ENCODE results near the gene ADGRL3. TPM values are rescaled to one million over a fixed set of nuclear protein-coding genes. Genes with fewer than 3 reads are reported as not detected.

The ADGRL3 gene
- total RNA-seq, 4 donors from 2014 or later, result 6.5 to 19.0 (median 14.0) TPM

- Histone ChIP-seq H3K4me3 (no peak overlapping the region), H3K4me1 (no peaks in the 10 kb centered on the region), H3K9me3 (no peaks in the 10 kb centered on the region), H3K36me3 (no peaks in the 10 kb centered on the region), H3K27me3 (no peaks in the 10 kb centered on the region), H3K27ac (no peak overlapping the region)
- no peak for TF ChIP-seq EP300 (IDR thresholded peaks at IDR 0.05)
- no peak for TF ChIP-seq POLR2AphosphoS5 (IDR thresholded peaks at IDR 0.05)
- TF ChIP-seq POLR2A (IDR thresholded peaks at IDR 0.05), result no peak
- no peak for TF ChIP-seq CTCF (IDR thresholded peaks at IDR 0.05)
- no peak for DNase-seq (ENCODE audit: low spot score in 2 of 2)
- 78% methylated on average over 5 of the region's 5 CpGs for WGBS
Observed at GRCh38 chr4:61580721-61581377, 380.7 kb downstream of the ADGRL3 start.

DNA sequence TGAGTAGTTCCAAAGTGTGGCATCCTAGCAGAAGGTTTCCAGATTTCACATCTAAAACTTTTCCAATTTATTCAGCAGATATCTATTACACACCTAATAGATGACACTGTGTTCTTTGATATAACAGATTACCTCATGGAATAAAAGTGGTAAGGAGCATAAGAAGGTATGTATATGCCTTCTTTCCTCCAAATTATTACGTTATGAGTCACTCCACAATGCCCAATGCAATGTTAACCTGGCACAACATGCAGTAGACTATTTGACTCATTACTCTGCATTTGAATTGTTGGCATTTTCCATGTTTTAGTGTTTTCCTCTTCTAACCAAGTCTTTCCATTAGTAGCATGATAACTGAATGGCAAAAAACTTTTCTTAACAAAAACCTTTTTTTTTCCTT lies 383.6 kb downstream of the ADGRL3 start:
- DNase-seq (ENCODE audit: low spot score in 2 of 2), result no peak
- WGBS, result 69% methylated on average over 1 of the region's 1 CpG
- Histone ChIP-seq H3K27me3 (no peaks in the 10 kb centered on the region), H3K27ac (no peak overlapping the region), H3K4me1 (no peaks in the 10 kb centered on the region), H3K36me3 (no peaks in the 10 kb centered on the region), H3K9me3 (no peaks in the 10 kb centered on the region), H3K4me3 (no peak overlapping the region)
- TF ChIP-seq CTCF (IDR thresholded peaks at IDR 0.05), result no peak
- no peak for TF ChIP-seq POLR2AphosphoS5 (IDR thresholded peaks at IDR 0.05)
- no peak for TF ChIP-seq POLR2A (IDR thresholded peaks at IDR 0.05)
- no peak for TF ChIP-seq EP300 (IDR thresholded peaks at IDR 0.05)

- Histone ChIP-seq H3K4me3 (no peak overlapping the region), H3K27me3 (no peaks in the 10 kb centered on the region), H3K4me1 (no peaks in the 10 kb centered on the region), H3K9me3 (no peaks in the 10 kb centered on the region), H3K27ac (no peak overlapping the region), H3K36me3 (no peaks in the 10 kb centered on the region)
- no peak for TF ChIP-seq POLR2A (IDR thresholded peaks at IDR 0.05)
- TF ChIP-seq POLR2AphosphoS5 (IDR thresholded peaks at IDR 0.05), result no peak
- TF ChIP-seq EP300 (IDR thresholded peaks at IDR 0.05), result no peak
- no peak for TF ChIP-seq CTCF (IDR thresholded peaks at IDR 0.05)
- no peak for DNase-seq (ENCODE audit: low spot score in 2 of 2)
- 88% methylated on average over 5 of the region's 5 CpGs for WGBS
Observed at GRCh38 chr4:61588621-61589402, 388.7 kb downstream of the ADGRL3 start.

DNA sequence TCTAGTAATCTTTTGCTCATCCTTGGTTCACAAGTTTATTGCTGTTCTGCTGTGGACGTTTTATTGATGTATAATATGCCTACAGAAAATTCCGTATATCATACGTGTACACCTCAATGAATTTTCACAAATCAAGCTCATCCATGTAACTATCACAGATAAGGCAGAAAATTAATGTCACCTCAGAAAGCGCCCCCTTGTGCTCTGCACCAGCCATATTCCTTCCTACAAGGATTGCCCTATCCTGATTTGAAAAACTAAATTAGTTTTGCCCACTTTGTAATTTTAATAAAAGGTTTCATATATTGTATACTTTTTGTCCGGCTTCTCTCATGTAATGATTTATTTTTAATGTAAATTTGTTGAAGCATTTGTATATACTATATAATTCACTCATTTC lies 390.8 kb downstream of the ADGRL3 start:
- no peak for DNase-seq (ENCODE audit: low spot score in 2 of 2)
- TF ChIP-seq CTCF (IDR thresholded peaks at IDR 0.05) (no peak), EP300 (IDR thresholded peaks at IDR 0.05) (no peak), POLR2A (IDR thresholded peaks at IDR 0.05) (no peak), POLR2AphosphoS5 (IDR thresholded peaks at IDR 0.05) (no peak)
- no peak overlapping the region for H3K27ac ChIP-seq
- H3K4me3 ChIP-seq, result no peak overlapping the region
- no peaks in the 10 kb centered on the region for H3K27me3 ChIP-seq
- H3K4me1 ChIP-seq, result no peaks in the 10 kb centered on the region
- WGBS, result 88% methylated on average over 5 of the region's 5 CpGs
- H3K36me3 ChIP-seq, result no peaks in the 10 kb centered on the region
- no peaks in the 10 kb centered on the region for H3K9me3 ChIP-seq

DNA sequence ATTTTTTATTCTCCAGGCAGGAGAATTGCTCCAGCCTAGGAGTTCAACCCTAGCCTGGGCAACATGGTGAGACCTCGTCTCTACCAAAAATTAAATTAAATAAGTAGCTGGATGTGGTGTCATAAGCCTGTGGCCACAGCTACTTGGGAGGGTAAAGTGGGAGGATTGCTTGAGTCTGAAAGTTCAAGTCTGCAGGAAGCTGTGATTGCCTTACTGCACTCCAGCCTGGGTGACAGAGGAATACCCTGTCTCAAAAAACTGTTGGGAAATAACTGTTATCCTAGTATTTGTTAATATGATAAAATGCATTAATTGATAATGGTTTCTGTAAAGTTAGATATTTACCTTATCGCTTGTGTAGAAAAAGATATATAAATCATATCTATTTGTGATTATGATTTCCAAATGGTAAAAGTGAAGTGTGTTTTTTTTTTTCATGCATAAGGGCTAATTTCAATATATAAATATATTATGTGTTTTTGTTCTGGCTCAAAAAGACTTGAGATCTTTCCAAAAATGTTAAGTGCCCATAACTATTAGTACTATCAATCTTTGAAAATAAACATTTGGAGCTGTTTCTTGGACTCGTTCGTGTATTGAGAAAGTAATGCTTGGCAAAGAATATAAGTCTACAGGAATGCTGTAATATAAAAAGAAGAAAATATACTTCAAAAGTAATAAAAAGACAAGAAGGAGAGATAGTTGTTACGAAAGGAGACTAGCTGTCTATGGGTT lies 396.6 kb downstream of the ADGRL3 start:
- no peak for TF ChIP-seq POLR2AphosphoS5 (IDR thresholded peaks at IDR 0.05)
- Histone ChIP-seq H3K4me1 (no peaks in the 10 kb centered on the region), H3K27me3 (no peaks in the 10 kb centered on the region), H3K27ac (no peak overlapping the region), H3K36me3 (no peaks in the 10 kb centered on the region), H3K4me3 (no peak overlapping the region), H3K9me3 (no peaks in the 10 kb centered on the region)
- DNase-seq (ENCODE audit: low spot score in 2 of 2), result no peak
- WGBS, result 67% methylated on average over 5 of the region's 5 CpGs

Data from suprapubic skin (tissue), 4 donors.